ENCODE results near the gene CDC42BPB. TPM values are rescaled to one million over a fixed set of nuclear protein-coding genes. Genes with fewer than 3 reads are reported as not detected.
A peak's percentile ranks its signal among the peaks of the same experiment; 100 is the strongest.

CDC42BPB gene
- polyA plus RNA-seq, 1 donor (not counting 4 experiments of a cell fraction or from before 2014, with no cell fraction given) = 41.3 TPM

GRCh38 chr14:102991376-102991775 lies 66.0 kb downstream of the CDC42BPB start:
- H3K9me3 ChIP-seq (ENCODE audit: control insufficient read depth, low read depth, low read length) = peaks cover 5% of the 10 kb centered on the region
- dilution Hi-C loops (cut with MboI; ENCODE audit: extremely low pct_ligation_motif_present, low sequenced_read_pairs) = no loop called here
- no peak overlapping the region for H2AFZ ChIP-seq (ENCODE audit: control insufficient read depth, low read length)
- no peak overlapping the region for H3K9ac ChIP-seq (ENCODE audit: control insufficient read depth, extremely low read depth, insufficient read depth, low read length)
- peaks cover 9% of the 10 kb centered on the region for H3K9me1 ChIP-seq (ENCODE audit: control insufficient read depth, extremely low read depth, insufficient read depth, low read length)
- H3K27me3 ChIP-seq (ENCODE audit: control insufficient read depth, extremely low read depth, insufficient read depth, low read length) = no peaks in the 10 kb centered on the region
- peaks cover 26% of the 10 kb centered on the region for H3K4me1 ChIP-seq (ENCODE audit: control insufficient read depth, extremely low read depth, insufficient read depth, low read length)
- no peak overlapping the region for H3K4me2 ChIP-seq (ENCODE audit: control insufficient read depth, extremely low read depth, insufficient read depth, low read depth, low read length)
- H4K20me1 ChIP-seq (ENCODE audit: control insufficient read depth, extremely low read depth, insufficient read depth, low read length) = peaks cover 4% of the 10 kb centered on the region
- TF ChIP-seq EZH2 (IDR thresholded peaks at IDR 0.05; ENCODE audit: low read length) = no peak
- TF ChIP-seq CTCF (optimal IDR thresholded peaks at IDR 0.05 in 1 of 3, IDR thresholded peaks at IDR 0.05 in 1 of 3, conservative IDR thresholded peaks at IDR 0.05 in 1 of 3; ENCODE audit: extremely low read depth in 1 of 3, insufficient read depth in 2 of 3, low read length in 3 of 3) = no peak
- no peak overlapping the region for H3K4me3 ChIP-seq (ENCODE audit: control insufficient read depth in 2 of 3, extremely low read depth in 1 of 3, insufficient read depth in 2 of 3, low read depth in 1 of 3, low read length in 3 of 3)
- peaks cover 9% of the 10 kb centered on the region for H3K79me2 ChIP-seq (ENCODE audit: control insufficient read depth, insufficient read depth, low read length)
- no peak overlapping the region for H3K27ac ChIP-seq (ENCODE audit: control insufficient read depth, insufficient read depth, low read length)
- FAIRE-seq = no peak
- peaks cover 14 to 32% of the 10 kb centered on the region in 2 experiments for H3K36me3 ChIP-seq (ENCODE audit: control insufficient read depth in 2 of 2, extremely low read depth in 1 of 2, insufficient read depth in 2 of 2, low read length in 2 of 2)
- no peak for DNase-seq (ENCODE audit: low read depth, low spot score)

DNA sequence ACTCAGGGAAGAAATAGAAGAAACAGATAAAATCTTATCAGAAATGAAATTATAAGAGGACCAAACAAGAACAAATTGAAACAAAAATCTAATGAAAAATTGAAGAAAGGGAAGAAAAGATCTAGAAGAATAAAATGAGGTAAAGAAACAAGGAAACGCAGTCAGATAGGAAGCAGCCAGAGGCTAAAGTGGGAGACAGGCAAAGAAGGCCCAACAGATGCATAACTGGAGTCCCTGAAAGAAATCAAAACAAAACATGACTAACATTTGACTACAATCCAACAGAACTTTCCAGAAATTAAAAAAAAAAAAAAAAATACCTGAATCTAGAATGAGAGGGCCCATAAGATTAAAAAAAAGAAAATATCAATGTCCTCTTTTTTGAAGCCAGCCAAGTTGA lies 69.3 kb downstream of the CDC42BPB start:
- no peak overlapping the region for H3K4me3 ChIP-seq (ENCODE audit: control insufficient read depth in 2 of 3, extremely low read depth in 1 of 3, insufficient read depth in 2 of 3, low read depth in 1 of 3, low read length in 3 of 3)
- H3K4me1 ChIP-seq (ENCODE audit: control insufficient read depth, extremely low read depth, insufficient read depth, low read length) = peaks cover 23% of the 10 kb centered on the region
- FAIRE-seq (no peak), DNase-seq (ENCODE audit: low read depth, low spot score) (no peak)
- H4K20me1 ChIP-seq (ENCODE audit: control insufficient read depth, extremely low read depth, insufficient read depth, low read length) = peaks cover 12% of the 10 kb centered on the region
- no peak overlapping the region for H3K9ac ChIP-seq (ENCODE audit: control insufficient read depth, extremely low read depth, insufficient read depth, low read length)
- TF ChIP-seq EZH2 (IDR thresholded peaks at IDR 0.05; ENCODE audit: low read length) = no peak
- TF ChIP-seq CTCF (optimal IDR thresholded peaks at IDR 0.05 in 1 of 3, IDR thresholded peaks at IDR 0.05 in 1 of 3, conservative IDR thresholded peaks at IDR 0.05 in 1 of 3; ENCODE audit: extremely low read depth in 1 of 3, insufficient read depth in 2 of 3, low read length in 3 of 3) = no peak
- no peaks in the 10 kb centered on the region for H3K27me3 ChIP-seq (ENCODE audit: control insufficient read depth, extremely low read depth, insufficient read depth, low read length)
- H3K4me2 ChIP-seq (ENCODE audit: control insufficient read depth, extremely low read depth, insufficient read depth, low read depth, low read length) = no peak overlapping the region
- H3K27ac ChIP-seq (ENCODE audit: control insufficient read depth, insufficient read depth, low read length) = peak overlapping the region; percentile 77
- peaks cover 24 to 37% of the 10 kb centered on the region in 2 experiments for H3K36me3 ChIP-seq (ENCODE audit: control insufficient read depth in 2 of 2, extremely low read depth in 1 of 2, insufficient read depth in 2 of 2, low read length in 2 of 2)
- H3K9me3 ChIP-seq (ENCODE audit: control insufficient read depth, low read depth, low read length) = peaks cover 5% of the 10 kb centered on the region
- H2AFZ ChIP-seq (ENCODE audit: control insufficient read depth, low read length) = no peak overlapping the region
- dilution Hi-C loops (cut with MboI; ENCODE audit: extremely low pct_ligation_motif_present, low sequenced_read_pairs) = no loop called here
- H3K79me2 ChIP-seq (ENCODE audit: control insufficient read depth, insufficient read depth, low read length) = peaks cover 8% of the 10 kb centered on the region
- H3K9me1 ChIP-seq (ENCODE audit: control insufficient read depth, extremely low read depth, insufficient read depth, low read length) = peaks cover 7% of the 10 kb centered on the region
